ENCODE measurements around the gene SCARB2.
A peak's percentile ranks its signal among the peaks of the same experiment; 100 is the strongest.

The SCARB2 gene

GRCh38 chr4:76198411-76199237 is 15.0 kb downstream of the SCARB2 start:
- DNase-seq (ENCODE audit: low spot score), result peak; percentile 91

DNA sequence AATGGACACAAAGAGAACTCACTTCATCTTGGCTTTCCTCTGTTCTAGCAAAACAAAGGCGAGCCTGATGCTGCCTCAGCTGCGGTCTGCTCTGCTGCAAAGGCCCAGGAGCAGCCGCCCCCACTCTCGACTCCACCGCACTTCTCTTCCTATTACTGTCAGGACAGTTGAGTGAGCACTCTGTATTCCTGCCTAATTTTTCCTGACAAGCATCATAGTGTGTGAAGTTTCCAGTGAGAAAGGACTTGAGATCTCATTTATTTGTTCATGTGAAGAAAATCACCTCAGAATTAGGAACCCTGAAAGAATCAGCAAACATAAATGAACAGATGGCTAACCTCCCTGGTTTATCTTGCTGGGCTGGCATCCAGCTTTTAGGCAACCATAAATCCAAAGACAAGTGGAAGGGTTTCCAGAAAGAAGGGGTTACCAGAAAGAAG is 15.6 kb downstream of the SCARB2 start:
- peak; percentile 93 for DNase-seq (ENCODE audit: low spot score)

DNA sequence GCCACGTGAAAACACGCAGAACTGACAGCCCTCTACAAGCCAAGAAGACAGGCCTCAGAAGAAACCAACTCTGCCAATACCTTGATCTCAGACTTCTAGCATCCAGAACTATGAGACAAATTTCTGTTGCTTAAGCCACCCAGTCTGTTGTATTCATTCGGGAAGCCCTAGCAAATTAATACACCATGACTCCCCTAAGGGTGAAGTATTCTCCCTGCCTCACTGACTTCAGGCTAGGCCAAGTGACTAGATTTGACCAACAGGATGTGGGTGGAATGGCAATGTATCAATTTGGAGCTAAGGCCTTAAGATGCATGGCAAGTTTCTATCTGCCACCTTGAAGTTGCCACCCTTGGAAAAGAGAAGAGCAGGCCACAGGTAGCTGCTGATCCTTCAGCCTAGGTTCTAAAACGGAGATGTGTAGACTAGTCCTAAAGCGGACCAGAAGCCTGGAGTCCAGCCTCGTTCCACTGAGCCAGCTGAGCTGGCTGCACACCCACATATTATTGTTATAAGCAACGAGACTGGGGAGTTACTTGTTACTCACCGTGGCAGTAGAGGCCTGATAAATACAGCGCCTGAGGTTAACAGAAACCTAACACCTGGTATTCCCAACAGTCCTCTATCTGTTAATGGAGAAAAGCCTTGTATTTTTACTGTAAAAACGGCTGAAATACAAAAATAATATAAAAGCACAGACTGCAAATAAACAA is 16.4 kb downstream of the SCARB2 start:
- peak; percentile 45 for DNase-seq (ENCODE audit: low spot score)

DNA sequence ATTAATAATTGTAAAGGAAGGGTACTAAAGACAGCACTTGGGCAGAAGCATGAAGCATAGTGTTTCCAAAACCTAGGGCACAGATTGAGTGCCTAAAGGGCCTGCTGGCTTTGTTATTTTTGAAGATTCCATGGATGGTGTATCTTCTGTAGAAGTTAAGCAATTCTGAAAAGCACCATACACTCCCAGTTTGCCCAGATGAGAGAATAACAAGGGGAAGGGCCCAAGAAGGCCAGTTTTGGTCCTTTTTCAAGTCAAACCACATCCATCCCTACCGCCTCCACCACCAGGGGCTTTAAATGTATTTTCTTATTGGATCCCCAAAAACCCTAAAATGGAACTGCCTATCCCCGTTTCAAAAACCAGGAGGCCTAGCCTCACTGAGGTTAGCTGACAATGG is 17.2 kb downstream of the SCARB2 start:
- DNase-seq (ENCODE audit: low spot score), result no peak

- no peak for DNase-seq (ENCODE audit: low spot score)
These were observed 18.3 kb downstream of the SCARB2 start for GRCh38 chr4:76195326-76195725.

GRCh38 chr4:76194325-76194724 is 19.3 kb downstream of the SCARB2 start:
- no peak for DNase-seq (ENCODE audit: low spot score)

DNA sequence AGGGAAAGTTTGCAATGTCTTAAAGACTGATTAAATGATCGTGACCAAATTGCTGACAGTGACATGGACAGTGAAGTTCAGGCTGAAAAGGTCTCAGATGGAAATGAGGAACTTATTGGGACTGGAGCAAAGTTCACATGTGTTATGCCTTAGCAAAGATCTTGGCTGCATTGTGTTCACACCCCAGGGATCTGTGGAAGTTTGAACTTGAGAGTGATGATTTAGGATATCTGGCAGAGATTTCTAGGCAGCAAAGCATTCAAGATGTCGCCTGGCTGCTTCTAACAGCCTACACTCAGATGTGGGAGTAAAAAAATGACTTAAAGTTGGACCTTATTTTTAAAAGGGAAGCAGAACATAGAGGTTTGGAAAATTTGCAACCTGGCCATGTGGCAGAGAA is 21.4 kb downstream of the SCARB2 start:
- no peak for DNase-seq (ENCODE audit: low spot score)

DNA sequence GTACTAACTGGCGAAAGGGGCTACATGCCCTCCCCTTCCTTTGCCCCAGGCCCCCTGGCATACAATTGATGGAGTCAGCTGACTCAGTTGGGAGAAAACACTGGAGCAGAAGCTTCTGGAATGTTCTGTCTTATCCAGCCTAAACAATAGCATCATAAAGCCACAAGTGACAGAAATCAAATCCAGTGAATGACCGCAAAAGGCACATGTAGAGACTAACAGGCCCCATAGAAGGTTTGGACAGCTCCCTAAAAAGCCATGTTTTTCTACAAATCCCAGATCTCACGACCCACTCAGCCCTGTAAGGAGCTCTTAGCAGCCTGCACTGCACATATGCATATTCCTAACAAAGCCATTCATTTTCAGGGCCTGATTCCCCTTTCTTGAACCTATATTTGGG is 25.1 kb downstream of the SCARB2 start:
- DNase-seq (ENCODE audit: low spot score), result peak; percentile 76

DNA sequence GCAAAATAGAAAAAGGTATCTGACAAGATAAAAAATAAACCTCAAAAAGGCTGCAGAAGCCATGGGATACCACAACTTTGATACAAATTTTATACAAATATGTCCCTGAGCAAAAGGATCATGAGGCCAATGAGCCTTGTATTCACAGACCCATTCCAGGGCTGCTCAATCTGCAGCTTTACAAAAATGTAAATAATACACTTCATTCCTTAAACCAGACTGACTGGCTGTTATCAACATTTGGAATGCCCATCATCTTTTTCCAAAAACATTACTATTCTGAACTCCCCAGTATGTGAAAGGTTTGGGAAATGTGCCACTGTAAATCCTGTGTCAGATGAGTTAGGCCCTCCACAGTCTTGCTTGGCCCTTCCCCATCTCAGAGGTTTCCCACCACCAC is 25.5 kb downstream of the SCARB2 start:
- DNase-seq (ENCODE audit: low spot score), result no peak

- DNase-seq (ENCODE audit: low spot score), result no peak
These were observed 26.5 kb downstream of the SCARB2 start for GRCh38 chr4:76187152-76187551.

GRCh38 chr4:76182463-76182862 is 31.2 kb downstream of the SCARB2 start:
- no peak for DNase-seq (ENCODE audit: low spot score)

- peak; percentile 97 for DNase-seq (ENCODE audit: low spot score)
These were observed 34.0 kb downstream of the SCARB2 start for GRCh38 chr4:76179398-76180318.

GRCh38 chr4:76178296-76178695 is 35.3 kb downstream of the SCARB2 start:
- no peak for DNase-seq (ENCODE audit: low spot score)

DNA sequence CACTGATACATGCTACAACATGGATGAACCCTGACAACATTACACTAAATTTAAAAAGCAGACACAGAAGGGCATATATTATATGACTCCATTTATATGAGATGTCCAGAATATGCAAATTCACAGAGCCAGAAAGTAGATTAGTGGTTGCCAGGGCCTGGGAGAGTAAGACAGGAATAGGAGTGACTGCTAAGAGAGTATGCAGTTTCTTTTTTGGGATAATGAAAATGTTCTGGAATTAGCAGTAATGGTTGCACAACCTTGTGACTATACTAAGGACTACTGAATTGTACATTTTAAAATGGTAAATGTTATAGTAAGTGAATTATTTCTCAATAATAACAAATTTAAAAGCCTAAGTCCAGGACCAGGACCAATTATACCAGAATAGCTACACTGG is 35.9 kb downstream of the SCARB2 start:
- no peak for DNase-seq (ENCODE audit: low spot score)

DNA sequence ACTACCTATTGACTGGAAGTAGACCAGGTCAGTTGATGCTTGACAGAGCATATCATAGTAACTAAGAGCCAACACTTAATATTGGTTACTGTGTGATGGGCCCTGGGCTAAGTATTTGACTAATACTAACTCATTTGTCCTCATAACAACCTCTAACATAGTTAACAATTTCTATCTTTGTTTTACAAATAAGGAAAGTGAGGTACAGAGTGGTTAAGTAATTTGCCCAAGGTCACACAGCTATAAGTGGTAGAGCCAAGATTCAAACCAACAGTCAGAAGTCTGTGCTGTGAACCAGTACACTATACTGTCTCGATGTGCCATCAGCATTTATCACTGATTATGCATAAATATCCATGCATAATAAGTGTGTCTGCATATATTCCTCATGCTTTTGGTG is 38.3 kb downstream of the SCARB2 start:
- no peak for DNase-seq (ENCODE audit: low spot score)

GRCh38 chr4:76174216-76174615 is 39.4 kb downstream of the SCARB2 start:
- no peak for DNase-seq (ENCODE audit: low spot score)

GRCh38 chr4:76168688-76169087 is 44.9 kb downstream of the SCARB2 start:
- no peak for DNase-seq (ENCODE audit: low spot score)

DNA sequence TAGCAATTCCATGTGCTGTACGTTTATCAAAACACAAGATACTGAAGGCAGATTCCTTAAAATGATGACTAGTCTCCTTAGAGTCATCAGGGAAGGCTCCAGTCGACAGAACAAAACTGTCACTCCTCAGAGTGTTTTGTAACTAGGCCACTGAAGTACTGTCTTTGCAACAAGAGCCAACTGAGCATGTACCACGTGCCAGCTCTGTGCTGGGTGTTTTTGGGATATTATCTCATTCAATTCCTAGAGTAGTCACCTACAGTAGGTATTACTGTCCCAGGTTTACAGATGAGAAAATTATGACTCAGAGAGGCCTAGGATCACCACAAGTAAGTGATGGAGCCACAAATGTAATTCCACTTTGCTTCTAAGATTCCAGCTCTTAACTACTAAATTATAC is 47.1 kb downstream of the SCARB2 start:
- no peak for DNase-seq (ENCODE audit: low spot score)

- DNase-seq (ENCODE audit: low spot score), result no peak
These were observed 53.3 kb downstream of the SCARB2 start for GRCh38 chr4:76160355-76160754.

- DNase-seq (ENCODE audit: low spot score), result no peak
These were observed 57.0 kb downstream of the SCARB2 start for GRCh38 chr4:76156635-76157034.

- no peak for DNase-seq (ENCODE audit: low spot score)
These were observed 57.6 kb downstream of the SCARB2 start for GRCh38 chr4:76155979-76156378.

- DNase-seq (ENCODE audit: low spot score), result peak; percentile 79
These were observed 60.3 kb downstream of the SCARB2 start for GRCh38 chr4:76153356-76153755.
